Kidney epithelial cell (primary cell): ENCODE data around the gene WDR83. TPM values are rescaled to one million over a fixed set of nuclear protein-coding genes. Genes with fewer than 3 reads are reported as not detected.
"Not testable (repeated sequence)": the region's sequence is repeated elsewhere in the genome, so short reads cannot be mapped to it uniquely, and the experiment has no call there.

Source experiments
- DNase-seq: peaks from one replicate; pipeline ENCODE4 v3.0.0-alpha.2; 2010; ENCODE audit warnings: low read depth
- H3K27me3 ChIP-seq: 2 replicates; pipeline ENCODE4 v1.6.0; 2011; ENCODE audit warnings: low read length; ENCODE audit not compliant: control insufficient read depth, insufficient read depth
- H3K36me3 ChIP-seq: 2 replicates; pipeline ENCODE4 v1.5.1; 2011; ENCODE audit warnings: low read length; ENCODE audit not compliant: control insufficient read depth, insufficient read depth
- H3K4me3 ChIP-seq: 2 replicates; pipeline ENCODE4 v1.5.1; 2011; ENCODE audit warnings: low read depth, mild to moderate bottlenecking, control low read depth, low read length
- CTCF ChIP-seq: IDR thresholded peaks from 2 replicates; pipeline ENCODE4 v1.5.1; 2011; ENCODE audit warnings: mild to moderate bottlenecking, moderate library complexity, low read length, control low read depth, inconsistent platforms; ENCODE audit not compliant: insufficient read depth, poor library complexity, severe bottlenecking
- total RNA-seq: library from RNA; depleted of rRNA; stranded (reverse); fragments of >200 nt; gene quantifications from 2 replicates; pipeline ENCODE4 v1.2.3, GENCODE V29; 2015

WDR83 gene
- total RNA-seq, 1 donor from 2014 or later, result 15.7 TPM

DNA sequence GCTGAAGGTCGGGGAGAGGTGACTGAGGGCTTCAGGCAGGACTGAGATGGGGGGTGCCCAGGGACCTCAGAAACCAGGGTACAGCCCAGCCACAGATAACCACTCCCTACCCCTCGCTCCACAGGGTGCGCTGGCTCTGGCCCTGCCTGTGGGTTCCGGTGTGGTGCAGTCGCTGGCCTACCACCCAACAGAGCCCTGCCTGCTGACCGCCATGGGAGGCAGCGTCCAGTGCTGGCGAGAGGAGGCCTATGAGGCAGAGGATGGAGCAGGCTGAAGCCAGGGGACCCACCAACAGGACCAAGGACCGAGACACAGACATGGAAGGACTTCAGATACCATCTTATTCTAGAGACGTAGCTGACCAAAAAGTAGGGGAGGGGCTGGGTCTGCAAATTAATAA, 8.8 kb downstream of the WDR83 start:
- Histone ChIP-seq H3K27me3 (no peaks in the 10 kb centered on the region), H3K36me3 (peaks cover 8% of the 10 kb centered on the region)
- TF ChIP-seq CTCF, result no peak

DNA sequence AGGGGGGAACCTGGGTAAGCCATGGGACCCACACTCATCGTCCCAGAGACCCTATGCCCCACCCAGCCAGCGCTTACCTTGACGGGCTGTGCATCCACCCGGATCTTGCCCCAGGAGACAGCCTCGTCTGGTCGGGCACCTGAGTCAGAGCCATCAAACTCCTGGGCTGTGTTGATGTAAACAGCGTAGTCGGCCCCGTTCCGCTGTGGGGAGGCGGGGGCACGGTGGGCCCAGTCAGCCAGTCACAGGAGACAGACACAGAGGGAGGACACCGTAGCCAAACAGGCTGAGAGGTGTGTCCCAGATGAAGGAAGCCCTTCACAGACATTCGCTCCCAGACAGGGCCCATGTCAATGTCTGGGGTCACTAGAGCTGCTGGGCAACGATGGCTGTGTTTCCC, 9.3 kb downstream of the WDR83 start:
- peaks cover 8% of the 10 kb centered on the region for H3K36me3 ChIP-seq
- no peak for TF ChIP-seq CTCF
- DNase-seq, result no peak
- no peaks in the 10 kb centered on the region for H3K27me3 ChIP-seq
- H3K4me3 ChIP-seq, result no peak overlapping the region

More for the DNA sequence above, 8.8 kb downstream of the WDR83 start:
- H3K4me3 ChIP-seq, result no peak overlapping the region
- no peak for DNase-seq

DNA sequence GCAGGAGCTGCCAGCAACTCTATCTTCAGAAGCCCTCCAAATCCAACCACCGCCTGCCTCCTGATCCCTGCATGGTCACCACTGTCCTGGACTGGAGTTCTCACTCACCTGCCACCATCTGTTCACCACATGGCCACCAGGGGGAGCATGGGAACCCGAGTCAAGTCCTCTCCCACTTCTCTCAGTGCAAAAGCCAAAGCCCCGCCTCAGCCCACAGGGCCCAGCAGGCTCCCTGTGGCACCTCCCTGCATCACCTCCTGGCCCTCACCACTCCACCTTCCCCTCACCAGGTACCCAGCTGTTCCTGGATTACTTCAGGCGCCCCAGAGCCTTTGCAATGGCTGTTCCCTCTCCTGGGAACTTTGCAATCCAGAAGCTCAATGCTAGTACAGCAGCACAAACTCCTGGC, 9.8 kb downstream of the WDR83 start:
- H3K36me3 ChIP-seq, result peaks cover 8% of the 10 kb centered on the region

GRCh38 chr19:12676928-12677327, 10.3 kb downstream of the WDR83 start:
- Histone ChIP-seq H3K4me3 (no peak overlapping the region), H3K36me3 (peaks cover 8% of the 10 kb centered on the region), H3K27me3 (no peaks in the 10 kb centered on the region)
- no peak for DNase-seq
- TF ChIP-seq CTCF, result no peak

More for the DNA sequence above, 9.8 kb downstream of the WDR83 start:
- peak; percentile 94 for TF ChIP-seq CTCF
- Histone ChIP-seq H3K27me3 (no peaks in the 10 kb centered on the region), H3K4me3 (no peak overlapping the region)
- DNase-seq, result peak; percentile 25

GRCh38 chr19:12678039-12678438, 11.4 kb downstream of the WDR83 start:
- H3K4me3 ChIP-seq, DNase-seq, H3K36me3 ChIP-seq, H3K27me3 ChIP-seq: not testable (repeated sequence)

DNA sequence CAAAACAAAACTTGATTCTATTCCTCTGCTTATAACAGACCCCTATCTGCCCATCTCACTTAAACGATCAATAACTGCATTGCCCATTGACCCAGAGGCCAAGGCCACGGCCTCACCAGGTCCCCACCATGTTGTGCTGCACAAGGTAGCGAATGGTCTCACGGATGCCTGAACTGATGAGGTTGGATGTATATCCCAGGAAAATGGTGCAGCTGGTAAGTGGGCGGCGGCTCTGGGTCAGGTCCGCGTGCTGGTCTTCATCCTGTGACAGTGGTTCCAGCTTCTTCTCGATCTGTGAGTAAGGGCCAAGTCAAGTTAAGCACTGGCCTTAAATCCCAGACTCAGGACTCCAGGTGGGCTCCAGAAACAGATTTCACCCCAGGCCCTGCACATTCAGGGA, 13.4 kb downstream of the WDR83 start:
- Histone ChIP-seq H3K27me3 (no peaks in the 10 kb centered on the region), H3K36me3 (peaks cover 8% of the 10 kb centered on the region), H3K4me3 (no peak overlapping the region)
- no peak for DNase-seq
- TF ChIP-seq CTCF, result no peak
